NK-92 (cell line): ENCODE results near the gene IQCK.
"Not testable (repeated sequence)": the region's sequence is repeated elsewhere in the genome, so short reads cannot be mapped to it uniquely, and the experiment has no call there.

Experiments
- DNase-seq: peaks from one replicate; lab custom pipeline; 2025; ENCODE audit not compliant: unreplicated experiment; lab: John Stamatoyannopoulos, UW

IQCK gene

GRCh38 chr16:19801369-19801768 is 83.3 kb downstream of the IQCK start:
- not testable (repeated sequence) for DNase-seq

DNA sequence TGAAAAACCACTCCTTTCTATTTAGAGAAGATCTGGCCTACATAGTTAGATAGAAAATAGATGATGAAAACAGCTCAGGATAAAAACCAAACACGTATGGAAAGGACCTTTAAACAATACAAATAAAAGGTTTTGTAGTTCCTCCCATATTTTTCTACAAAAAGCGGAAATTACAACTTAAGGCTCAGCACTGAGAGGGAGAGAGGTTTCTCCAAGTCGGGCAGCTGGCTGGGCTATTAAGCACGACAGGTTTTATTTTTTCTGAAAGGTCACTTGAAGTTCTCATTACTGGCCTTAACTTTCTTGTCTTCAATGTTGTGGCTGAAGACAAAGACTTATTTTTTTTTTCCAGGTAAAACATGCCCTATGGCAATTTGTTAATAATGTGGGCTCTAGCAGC is 83.8 kb downstream of the IQCK start:
- DNase-seq = not testable (repeated sequence)

DNA sequence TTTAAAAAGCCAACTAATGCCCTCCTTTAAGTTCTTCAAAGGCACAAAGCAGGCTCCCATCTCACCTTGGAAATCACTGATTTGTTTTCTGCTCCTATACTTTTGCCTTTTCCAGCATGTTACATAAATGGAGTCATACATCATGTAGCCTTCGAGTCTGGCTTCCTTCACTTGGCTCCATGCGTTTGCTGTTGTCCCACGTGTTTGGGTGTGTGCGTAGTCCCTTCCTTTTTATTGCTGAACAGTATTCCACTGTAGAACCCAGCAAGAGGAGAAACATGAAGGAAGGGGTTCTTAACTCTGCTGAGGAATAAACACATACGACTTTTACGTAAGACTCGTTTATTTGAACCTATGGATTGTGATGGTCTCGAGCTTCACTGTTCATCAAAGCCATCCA is 84.5 kb downstream of the IQCK start:
- no peak for DNase-seq

DNA sequence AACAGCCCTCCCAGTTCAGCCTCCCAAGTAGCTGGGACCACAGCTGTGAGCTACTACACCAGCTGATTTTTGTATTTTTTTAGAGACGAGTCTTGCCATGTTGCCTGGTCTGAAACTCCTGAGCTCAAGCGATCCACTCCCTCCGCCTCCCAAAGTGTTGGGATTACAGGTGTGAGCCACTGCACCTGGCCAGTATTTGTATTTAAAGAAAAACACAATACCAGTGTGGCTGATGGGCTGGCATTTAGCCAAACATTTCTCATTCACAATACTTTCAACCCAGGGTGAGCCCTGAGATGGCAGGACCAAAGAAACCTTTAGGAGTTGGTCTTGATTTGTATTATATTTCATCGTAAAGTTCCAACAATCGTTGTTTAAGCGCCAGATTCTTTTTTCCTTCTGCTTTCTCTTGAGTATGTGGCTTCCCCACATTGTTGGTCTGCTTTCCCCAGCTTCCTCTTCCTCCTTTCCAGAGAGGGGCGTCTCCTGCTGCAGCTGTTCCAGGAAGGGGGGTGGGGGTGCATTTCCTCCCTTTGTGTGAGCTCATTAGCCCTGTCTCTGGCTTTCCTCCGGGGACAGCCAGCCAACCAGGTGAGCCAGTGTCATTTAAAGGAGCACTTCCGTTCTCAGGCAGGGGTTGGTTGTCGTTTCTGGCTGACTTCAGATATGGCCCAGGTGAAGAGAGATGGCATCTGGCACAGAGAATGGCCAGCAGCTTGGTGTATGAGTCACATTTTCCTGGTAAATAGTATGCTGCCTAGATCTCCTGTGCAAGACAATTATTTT is 86.7 kb downstream of the IQCK start:
- DNase-seq = no peak

DNA sequence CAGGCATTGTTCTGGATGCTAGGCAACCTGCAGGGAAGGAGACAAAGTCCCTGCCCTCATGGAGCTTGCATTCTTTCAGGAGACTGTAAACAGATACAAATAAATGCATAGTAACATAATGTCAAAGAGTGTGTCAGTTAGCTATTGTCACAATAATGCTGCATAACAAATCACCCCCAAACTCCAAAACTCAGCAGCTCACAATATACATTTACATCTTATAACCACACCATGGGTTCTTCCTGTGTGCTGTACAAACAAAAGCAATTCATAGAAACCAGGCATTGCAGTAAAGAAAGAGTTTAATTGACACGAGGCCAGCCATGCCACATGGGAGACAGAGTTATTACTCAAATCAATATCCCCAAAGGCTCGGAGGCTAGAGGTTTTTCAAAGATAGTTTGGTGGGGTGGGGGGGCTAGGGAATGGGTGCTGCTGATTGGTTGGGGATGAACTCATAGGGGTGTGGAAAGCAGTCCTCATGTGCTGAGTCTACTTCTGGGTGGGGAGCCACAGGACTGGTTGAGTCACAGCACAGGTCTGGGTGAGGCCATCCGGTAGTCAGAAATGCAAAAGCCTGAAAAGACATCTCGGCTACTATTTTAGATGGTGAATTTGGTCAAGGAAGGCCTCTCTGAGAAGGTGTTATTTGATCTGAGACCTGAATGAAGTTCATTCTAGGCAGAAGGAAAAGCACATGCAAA is 87.5 kb downstream of the IQCK start:
- DNase-seq = no peak

- no peak for DNase-seq
These were observed 90.1 kb downstream of the IQCK start for GRCh38 chr16:19808061-19808641.

DNA sequence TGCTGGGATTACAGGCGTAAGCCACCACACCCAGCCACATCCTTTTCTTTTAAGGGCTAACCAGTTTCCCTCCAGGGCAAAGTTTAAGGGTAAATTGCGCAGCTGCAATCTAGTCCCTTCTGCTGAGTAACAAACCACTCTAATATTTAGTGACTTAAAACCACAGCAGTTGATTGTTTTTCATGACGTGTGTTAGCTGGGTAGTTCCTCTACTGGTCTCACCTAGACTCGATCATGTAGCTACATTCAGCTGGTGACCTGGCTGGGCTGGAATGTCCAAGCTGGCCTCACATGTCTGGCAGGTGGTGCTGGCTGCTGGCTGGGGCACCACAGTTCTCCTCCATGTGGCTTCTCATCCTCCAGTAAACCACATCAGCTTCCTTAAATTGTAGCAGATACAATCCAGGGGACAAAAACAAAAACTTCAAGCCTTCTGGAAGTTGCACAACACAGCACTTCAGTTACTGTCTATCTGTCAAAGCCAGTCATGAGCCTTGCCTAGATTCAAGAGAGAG is 91.1 kb downstream of the IQCK start:
- no peak for DNase-seq

DNA sequence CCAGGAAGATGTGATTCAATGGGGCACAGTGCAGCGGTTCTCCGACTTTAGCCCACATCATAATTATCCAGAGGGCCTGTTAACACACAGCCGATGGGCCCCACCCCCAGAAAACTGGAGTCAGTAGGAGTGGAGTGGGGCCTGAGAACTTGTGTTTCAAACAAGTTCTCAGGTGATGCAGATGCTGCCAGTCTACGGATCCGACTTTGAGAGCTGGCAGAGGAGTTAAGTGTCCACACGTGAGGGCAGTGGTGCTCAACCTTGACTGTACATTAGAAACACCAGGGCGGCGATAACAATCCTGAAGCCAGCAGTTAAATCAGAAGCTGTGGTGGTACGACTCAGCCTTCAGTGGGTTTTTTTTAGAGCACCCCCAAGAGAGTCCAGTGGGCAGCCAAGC is 91.6 kb downstream of the IQCK start:
- no peak for DNase-seq

- no peak for DNase-seq
These were observed 93.0 kb downstream of the IQCK start for GRCh38 chr16:19810817-19811731.

GRCh38 chr16:19812986-19813385 is 94.9 kb downstream of the IQCK start:
- no peak for DNase-seq

DNA sequence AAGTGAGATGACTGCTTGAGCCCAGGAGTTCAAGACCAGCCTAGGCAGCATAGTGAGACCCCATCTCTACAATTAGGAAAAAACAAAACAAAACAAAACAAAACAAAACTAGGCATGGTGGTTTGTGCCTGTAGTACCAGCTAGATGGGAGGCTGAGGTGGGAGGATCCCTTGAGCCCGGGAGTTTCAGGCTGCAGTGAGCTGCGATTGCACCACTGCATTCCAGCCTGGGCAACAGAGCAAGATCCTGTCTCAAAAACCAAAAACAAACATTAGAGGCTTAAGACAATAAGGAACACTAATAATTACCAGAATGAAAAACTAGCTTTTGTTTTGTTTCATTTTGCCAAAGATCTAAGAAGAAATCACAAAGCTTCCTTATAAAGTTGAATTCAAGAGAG is 97.3 kb downstream of the IQCK start:
- no peak for DNase-seq

- no peak for DNase-seq
These were observed 99.1 kb downstream of the IQCK start for GRCh38 chr16:19817122-19817521.

- no peak for DNase-seq
These were observed 99.8 kb downstream of the IQCK start for GRCh38 chr16:19817875-19818274.

GRCh38 chr16:19822533-19822932 is 104.5 kb downstream of the IQCK start:
- DNase-seq = no peak

- no peak for DNase-seq
These were observed 105.3 kb downstream of the IQCK start for GRCh38 chr16:19823322-19823721.

- no peak for DNase-seq
These were observed 106.1 kb downstream of the IQCK start for GRCh38 chr16:19824216-19824615.

DNA sequence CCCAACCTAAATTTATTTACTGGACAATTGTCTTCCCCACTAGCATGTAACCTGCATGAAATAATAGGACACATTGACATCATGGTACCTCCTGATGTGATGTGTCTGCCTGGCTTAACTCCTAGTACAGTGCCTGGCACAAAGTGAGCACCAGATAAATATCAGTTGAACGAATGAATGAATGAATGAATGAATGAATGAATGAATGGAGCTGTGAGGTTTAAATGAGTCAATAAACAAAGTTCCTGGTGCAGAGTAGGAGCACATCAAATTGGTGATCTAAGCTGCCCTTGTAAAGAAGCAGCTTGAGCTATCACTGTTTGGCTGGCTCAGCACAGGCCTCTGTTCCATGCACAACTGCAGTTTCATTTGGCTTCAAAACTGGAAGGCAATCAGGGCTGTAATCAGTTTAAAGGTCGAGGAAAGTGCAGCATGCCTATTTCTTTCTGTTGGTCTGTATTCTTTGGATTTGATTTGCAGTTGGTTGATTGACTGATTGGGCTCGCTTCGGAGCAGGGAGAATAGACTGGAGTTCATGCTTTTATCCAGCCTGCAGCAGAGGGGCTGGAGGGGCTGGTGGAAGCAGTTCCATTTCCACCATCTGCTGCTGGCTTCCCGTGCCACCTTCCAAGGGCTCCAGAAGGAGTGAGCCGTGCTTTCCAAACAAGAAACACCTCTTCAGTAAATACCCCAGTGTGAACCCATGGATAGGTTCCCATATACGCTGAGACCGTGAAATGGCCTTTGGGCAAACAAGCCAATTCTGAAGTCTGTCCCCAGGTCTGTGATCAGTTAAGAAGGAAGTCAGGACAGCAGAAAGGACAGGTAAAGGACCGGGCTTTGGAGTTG is 112.0 kb downstream of the IQCK start:
- DNase-seq = no peak

GRCh38 chr16:19830902-19831560 is 113.0 kb downstream of the IQCK start:
- DNase-seq = no peak

DNA sequence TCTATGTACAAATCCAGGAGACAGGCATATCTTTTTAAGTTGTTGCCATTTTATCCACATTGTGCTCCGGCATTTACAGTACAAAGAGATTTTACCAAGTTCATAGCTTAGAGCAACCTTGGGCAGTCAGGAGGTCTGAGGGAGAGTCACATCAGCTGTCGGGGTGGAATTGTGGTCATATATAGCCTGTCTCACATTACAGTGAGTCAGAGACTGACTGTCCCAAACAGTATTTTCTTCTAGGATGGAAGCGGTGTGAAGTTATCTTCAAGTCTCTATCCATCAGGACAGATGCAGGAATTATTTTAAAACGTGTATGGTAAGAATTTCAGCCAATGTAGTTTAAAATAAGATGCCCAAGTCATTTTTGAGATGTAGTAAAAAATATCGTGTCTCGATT is 113.6 kb downstream of the IQCK start:
- no peak for DNase-seq

DNA sequence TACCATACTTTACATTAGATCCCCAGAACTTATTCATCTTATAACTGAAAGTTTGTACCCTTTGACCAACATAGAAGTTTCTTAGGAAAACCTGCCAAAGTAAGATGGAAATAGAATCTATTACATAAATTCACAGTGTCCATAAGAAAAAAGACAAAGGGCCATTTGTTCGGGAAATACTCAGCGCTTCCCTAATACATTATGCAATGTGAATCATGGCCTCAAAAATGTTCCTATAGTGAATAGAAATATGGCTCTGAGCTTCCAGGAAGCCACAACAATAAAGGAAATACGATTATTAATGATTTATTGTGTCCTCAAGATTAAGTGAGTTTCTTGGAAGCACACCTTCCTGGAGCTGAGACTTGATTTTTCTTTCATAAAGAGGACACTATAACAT is 115.1 kb downstream of the IQCK start:
- DNase-seq = no peak
